ENCODE measurements around the gene MCTP2.

GRCh38 chr15:94290730-94291129, 59.4 kb downstream of the MCTP2 start:
- TF ChIP-seq POLR2A (IDR thresholded peaks at IDR 0.05), result no peak
- no peak for TF ChIP-seq POLR2AphosphoS5 (IDR thresholded peaks at IDR 0.05)

Measured in spleen (tissue), 3 donors.